HG03060 (cell line): ENCODE results near the gene CYP3A4.
"Not testable (repeated sequence)": the region's sequence is repeated elsewhere in the genome, so short reads cannot be mapped to it uniquely, and the experiment has no call there.

Source experiments
- ATAC-seq: cut with Tn5 transposase; IDR thresholded peaks from one replicate; pipeline ENCODE4 v1.9.1; 2021; ENCODE audit warnings: low read depth, moderate number of reproducible peaks; ENCODE audit not compliant: unreplicated experiment

The CYP3A4 gene

GRCh38 chr7:99762680-99763327 is 21.2 kb downstream of the CYP3A4 start:
- no peak for ATAC-seq

GRCh38 chr7:99755085-99755484 is 28.9 kb downstream of the CYP3A4 start:
- ATAC-seq = no peak

GRCh38 chr7:99752356-99752755 is 31.6 kb downstream of the CYP3A4 start:
- ATAC-seq = no peak

GRCh38 chr7:99751322-99752052 is 32.5 kb downstream of the CYP3A4 start:
- not testable (repeated sequence) for ATAC-seq

GRCh38 chr7:99748846-99749579 is 35.0 kb downstream of the CYP3A4 start:
- ATAC-seq = no peak

GRCh38 chr7:99746915-99747314 is 37.1 kb downstream of the CYP3A4 start:
- not testable (repeated sequence) for ATAC-seq

- not testable (repeated sequence) for ATAC-seq
These were observed 38.6 kb downstream of the CYP3A4 start for GRCh38 chr7:99745395-99745794.

GRCh38 chr7:99742737-99743394 is 41.1 kb downstream of the CYP3A4 start:
- ATAC-seq = no peak

GRCh38 chr7:99741441-99741795 is 42.6 kb downstream of the CYP3A4 start:
- ATAC-seq = no peak

- no peak for ATAC-seq
These were observed 43.2 kb downstream of the CYP3A4 start for GRCh38 chr7:99740573-99741440.

- ATAC-seq = no peak
These were observed 44.0 kb downstream of the CYP3A4 start for GRCh38 chr7:99739699-99740572.

GRCh38 chr7:99737726-99738125 is 46.3 kb downstream of the CYP3A4 start:
- no peak for ATAC-seq

GRCh38 chr7:99736667-99737066 is 47.3 kb downstream of the CYP3A4 start:
- not testable (repeated sequence) for ATAC-seq

GRCh38 chr7:99734987-99735386 is 49.0 kb downstream of the CYP3A4 start, which contains the start of gene CYP3A7:
Gene CYP3A7, minus strand, starts transcription at chr7:99735196. Its CDS starts 103 bp downstream, at chr7:99735093.
- no peak for ATAC-seq

GRCh38 chr7:99733448-99733847 is 50.5 kb downstream of the CYP3A4 start:
- no peak for ATAC-seq

GRCh38 chr7:99733003-99733402 is 51.0 kb downstream of the CYP3A4 start:
- ATAC-seq = no peak

- ATAC-seq = no peak
These were observed 52.2 kb downstream of the CYP3A4 start for GRCh38 chr7:99731638-99732374.

GRCh38 chr7:99730992-99731391 is 53.0 kb downstream of the CYP3A4 start:
- no peak for ATAC-seq
